Astrocyte (in vitro differentiated cells and primary cell): ENCODE measurements around the gene PDZK1IP1. TPM values are rescaled to one million over a fixed set of nuclear protein-coding genes. Genes with fewer than 3 reads are reported as not detected.

Experiments
- DNase-seq: peaks from one replicate; pipeline ENCODE4 v3.0.0-alpha.2; 2010; ENCODE audit warnings: low read depth
- FAIRE-seq: peaks from 2 replicates; lab custom pipeline; 2011; peaks lifted over from hg19 to GRCh38; lab: Jason Lieb, UNC
- H2AFZ ChIP-seq: 2 replicates; pipeline ENCODE4 v1.6.0; 2012; ENCODE audit warnings: low read depth, low read length, inconsistent platforms
- H3K27ac ChIP-seq: 2 replicates; pipeline ENCODE4 v1.5.1; 2011; ENCODE audit warnings: low read depth, low read length, inconsistent platforms
- H3K27me3 ChIP-seq: 2 replicates; pipeline ENCODE4 v1.6.0; 2011; ENCODE audit warnings: low read length, inconsistent platforms; ENCODE audit not compliant: insufficient read depth
- H3K36me3 ChIP-seq: 2 replicates; pipeline ENCODE4 v1.5.1; 2011; ENCODE audit warnings: low read length, inconsistent platforms; ENCODE audit not compliant: insufficient read depth
- H3K4me1 ChIP-seq: 2 replicates; pipeline ENCODE4 v1.5.1; 2011; ENCODE audit warnings: low read length, inconsistent platforms; ENCODE audit not compliant: insufficient read depth
- H3K4me2 ChIP-seq: 2 replicates; pipeline ENCODE4 v1.6.0; 2012; ENCODE audit warnings: low read length, inconsistent platforms
- H3K4me3 ChIP-seq: 2 replicates; pipeline ENCODE4 v1.5.1; 2011; ENCODE audit warnings: low read depth, mild to moderate bottlenecking, low read length, inconsistent platforms; ENCODE audit not compliant: insufficient read depth
- H3K79me2 ChIP-seq: 2 replicates; pipeline ENCODE4 v1.6.0; 2012; ENCODE audit warnings: mild to moderate bottlenecking, low read length, inconsistent platforms; ENCODE audit not compliant: insufficient read depth
- H3K9ac ChIP-seq: 2 replicates; pipeline ENCODE4 v1.6.0; 2012; ENCODE audit warnings: mild to moderate bottlenecking, low read length, inconsistent platforms
- H3K9me3 ChIP-seq: 2 replicates; pipeline ENCODE4 v1.5.1; 2012; ENCODE audit warnings: low read depth, mild to moderate bottlenecking, low read length, inconsistent platforms; ENCODE audit not compliant: insufficient read depth
- H4K20me1 ChIP-seq: 2 replicates; pipeline ENCODE4 v1.6.0; 2012; ENCODE audit warnings: low read length, inconsistent platforms; ENCODE audit not compliant: insufficient read depth
- H3K27ac Mint-ChIP-seq: one replicate; pipeline ENCODE4 v1.8.0; 2021; ENCODE audit warnings: mild to moderate bottlenecking, mixed read lengths; ENCODE audit not compliant: unreplicated experiment
- H3K27me3 Mint-ChIP-seq: one replicate; pipeline ENCODE4 v1.8.0; 2021; ENCODE audit warnings: low read depth, mixed read lengths; ENCODE audit not compliant: unreplicated experiment
- H3K36me3 Mint-ChIP-seq: one replicate; pipeline ENCODE4 v1.8.0; 2021; ENCODE audit warnings: low read depth, mixed read lengths; ENCODE audit not compliant: unreplicated experiment
- H3K4me1 Mint-ChIP-seq: one replicate; pipeline ENCODE4 v1.8.0; 2021; ENCODE audit warnings: low read depth, mixed read lengths; ENCODE audit not compliant: unreplicated experiment
- H3K4me3 Mint-ChIP-seq: one replicate; pipeline ENCODE4 v1.8.0; 2021; ENCODE audit warnings: mild to moderate bottlenecking, moderate library complexity, mixed read lengths; ENCODE audit not compliant: unreplicated experiment
- H3K9me3 Mint-ChIP-seq: one replicate; pipeline ENCODE4 v1.8.0; 2021; ENCODE audit warnings: mild to moderate bottlenecking, mixed read lengths; ENCODE audit not compliant: unreplicated experiment
- CTCF ChIP-seq: IDR thresholded peaks from 2 replicates; pipeline ENCODE4 v1.5.1; 2011; ENCODE audit warnings: low read depth, mild to moderate bottlenecking, inconsistent platforms, low read length, moderate library complexity; ENCODE audit not compliant: insufficient read depth
- EZH2 ChIP-seq: IDR thresholded peaks from 2 replicates; pipeline ENCODE4 v1.6.1; 2012; ENCODE audit warnings: mild to moderate bottlenecking, low read length, inconsistent platforms; ENCODE audit not compliant: insufficient read depth
- total RNA-seq: library from RNA; stranded (reverse); gene quantifications from 2 replicates; pipeline ENCODE4 v1.2.1, GENCODE V29; 2021

The PDZK1IP1 gene
- total RNA-seq, 1 donor from 2014 or later: 0.34 TPM

- Histone ChIP-seq H3K27ac (no peak overlapping the region), H3K79me2 (no peaks in the 10 kb centered on the region), H3K27me3 (peaks cover 94% of the 10 kb centered on the region), H3K4me1 (no peaks in the 10 kb centered on the region), H3K9ac (no peak overlapping the region), H3K4me2 (peak overlapping the region; percentile 67), H3K36me3 (no peaks in the 10 kb centered on the region), H3K9me3 (peaks cover 4% of the 10 kb centered on the region), H3K4me3 (no peak overlapping the region), H2AFZ (no peak overlapping the region), H4K20me1 (peaks cover 4% of the 10 kb centered on the region)
- Mint-ChIP-seq H3K27ac (no peak overlapping the region), H3K4me3 (no peak overlapping the region), H3K36me3 (no peaks in the 10 kb centered on the region), H3K9me3 (peaks cover 6% of the 10 kb centered on the region), H3K4me1 (peaks cover 2% of the 10 kb centered on the region), H3K27me3 (peaks cover 51% of the 10 kb centered on the region)
- DNase-seq: no peak
- FAIRE-seq: no peak
- TF ChIP-seq CTCF: no peak
- TF ChIP-seq EZH2: peak; percentile 67
These were observed 36.4 kb upstream of the PDZK1IP1 start for GRCh38 chr1:47226121-47226838.

- H3K4me2 ChIP-seq: peak overlapping the region; percentile 67
- FAIRE-seq: no peak
These were observed 35.7 kb upstream of the PDZK1IP1 start for GRCh38 chr1:47225430-47226100.

More at GRCh38 chr1:47225430-47226100, 35.7 kb upstream of the PDZK1IP1 start:
- peaks cover 47% of the 10 kb centered on the region for H3K27me3 Mint-ChIP-seq
- no peak overlapping the region for H3K9ac ChIP-seq
- H3K9me3 ChIP-seq: peaks cover 4% of the 10 kb centered on the region
- no peak for DNase-seq
- peaks cover 5% of the 10 kb centered on the region for H3K9me3 Mint-ChIP-seq
- H3K27me3 ChIP-seq: peaks cover 94% of the 10 kb centered on the region
- no peaks in the 10 kb centered on the region for H3K36me3 ChIP-seq
- H3K27ac ChIP-seq: no peak overlapping the region
- no peak overlapping the region for H3K4me3 Mint-ChIP-seq
- no peaks in the 10 kb centered on the region for H3K36me3 Mint-ChIP-seq
- no peak overlapping the region for H2AFZ ChIP-seq
- H3K4me1 ChIP-seq: no peaks in the 10 kb centered on the region
- peak; percentile 98 for TF ChIP-seq EZH2
- no peak for TF ChIP-seq CTCF
- H4K20me1 ChIP-seq: peaks cover 3% of the 10 kb centered on the region
- no peaks in the 10 kb centered on the region for H3K79me2 ChIP-seq
- no peak overlapping the region for H3K4me3 ChIP-seq
- peaks cover 2% of the 10 kb centered on the region for H3K4me1 Mint-ChIP-seq
- H3K27ac Mint-ChIP-seq: no peak overlapping the region
